SHP77 treated with DMSO at 0.1 percent for 48 hours (cell line): Measurements from ENCODE around the gene VAV3.

Experiments
- DNase-seq: peaks from one replicate; lab custom pipeline; 2025; lab: John Stamatoyannopoulos, UW

VAV3 gene

GRCh38 chr1:107833061-107833460, 131.9 kb downstream of the VAV3 start:
- no peak for DNase-seq

GRCh38 chr1:107831921-107832320, 133.1 kb downstream of the VAV3 start:
- no peak for DNase-seq

DNA sequence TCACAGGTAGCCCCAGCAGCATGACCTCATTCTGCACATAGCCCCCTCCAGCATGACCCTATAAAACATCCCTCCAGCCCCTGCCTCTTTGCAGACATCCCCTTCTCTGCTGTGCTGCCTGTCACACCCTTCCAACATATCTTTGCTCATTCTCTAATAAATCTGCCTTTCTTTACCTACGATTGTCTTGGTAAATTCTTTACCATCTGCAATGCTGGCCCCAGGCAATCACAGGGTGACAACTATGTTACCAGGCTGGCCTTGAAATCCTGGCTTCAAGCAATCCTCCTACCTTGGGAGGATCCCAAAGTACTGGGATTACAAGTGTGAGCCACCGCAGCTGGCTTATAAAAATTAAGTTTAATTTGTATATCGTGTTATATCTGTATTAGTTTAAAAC, 134.5 kb downstream of the VAV3 start:
- DNase-seq: no peak

GRCh38 chr1:107830075-107830474, 134.9 kb downstream of the VAV3 start:
- no peak for DNase-seq

DNA sequence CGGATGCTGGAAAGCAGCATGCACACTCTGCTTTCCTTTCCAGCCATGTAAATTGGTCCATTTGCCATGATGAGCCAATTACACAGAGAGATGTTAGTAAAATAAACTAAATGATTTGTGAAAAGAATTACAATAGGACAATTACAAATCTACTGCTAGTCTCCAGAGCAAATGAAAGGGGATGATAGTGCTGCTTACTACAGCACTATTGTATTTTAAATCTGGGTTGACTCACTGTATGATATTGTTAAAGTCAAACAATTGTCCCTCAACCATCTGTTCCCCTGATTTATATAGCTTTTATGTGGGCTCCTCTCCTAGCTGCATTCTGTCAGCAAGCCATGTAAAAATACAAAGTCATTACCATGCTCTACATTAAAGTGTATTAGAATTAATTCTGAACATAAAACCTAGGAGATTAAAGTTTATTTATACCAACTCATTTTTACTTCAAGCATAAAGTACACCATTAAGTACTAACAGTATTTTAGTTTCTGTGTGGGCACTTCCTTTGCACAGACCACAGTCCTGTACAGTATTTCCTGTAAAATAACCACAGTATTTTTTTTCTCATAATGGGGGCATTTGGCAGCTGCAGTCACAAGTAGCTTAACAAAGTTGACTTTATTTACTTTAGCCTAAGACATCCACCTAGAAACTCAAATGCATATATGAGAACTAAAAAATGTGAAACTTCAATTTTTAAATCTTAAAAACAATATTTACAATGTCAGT, 135.8 kb downstream of the VAV3 start:
- no peak for DNase-seq

DNA sequence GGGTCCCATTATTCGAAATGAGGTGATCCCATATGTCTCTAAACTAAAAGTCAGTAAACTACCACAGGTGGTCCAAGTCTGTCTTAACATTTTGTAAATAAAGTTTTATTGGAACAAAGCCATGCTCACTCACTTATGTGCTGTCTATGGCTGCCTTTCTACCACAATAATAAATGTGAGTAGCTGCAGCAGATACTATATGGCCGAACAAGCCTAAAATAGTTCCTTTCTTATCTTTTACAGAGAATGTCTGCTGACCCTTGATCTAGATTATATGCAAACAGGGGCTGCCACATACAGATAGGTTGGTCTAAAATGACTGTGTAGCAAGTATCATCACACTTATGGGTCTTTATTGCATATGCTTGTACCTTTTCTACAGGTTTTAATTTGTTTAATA, 140.0 kb downstream of the VAV3 start:
- DNase-seq: no peak

- no peak for DNase-seq
These were observed 143.6 kb downstream of the VAV3 start for GRCh38 chr1:107821340-107821739.

DNA sequence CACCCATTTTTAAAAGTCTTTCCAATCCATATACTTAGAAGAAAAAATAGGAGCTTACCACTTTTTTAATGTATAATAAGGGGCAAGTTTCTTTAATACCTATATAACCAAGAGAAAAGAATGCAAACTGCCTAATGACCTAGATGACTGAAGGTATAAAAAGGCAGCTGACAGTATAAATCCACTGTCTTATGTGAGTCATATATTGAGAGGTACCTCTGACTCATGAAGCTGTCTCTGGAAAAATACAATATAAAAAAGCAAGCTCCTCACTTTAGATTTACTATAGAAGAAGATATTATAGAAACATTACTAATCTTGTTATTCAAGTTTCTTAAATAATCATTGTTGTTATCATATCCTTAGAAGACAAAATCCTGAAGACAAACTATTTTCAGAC, 144.2 kb downstream of the VAV3 start:
- no peak for DNase-seq

DNA sequence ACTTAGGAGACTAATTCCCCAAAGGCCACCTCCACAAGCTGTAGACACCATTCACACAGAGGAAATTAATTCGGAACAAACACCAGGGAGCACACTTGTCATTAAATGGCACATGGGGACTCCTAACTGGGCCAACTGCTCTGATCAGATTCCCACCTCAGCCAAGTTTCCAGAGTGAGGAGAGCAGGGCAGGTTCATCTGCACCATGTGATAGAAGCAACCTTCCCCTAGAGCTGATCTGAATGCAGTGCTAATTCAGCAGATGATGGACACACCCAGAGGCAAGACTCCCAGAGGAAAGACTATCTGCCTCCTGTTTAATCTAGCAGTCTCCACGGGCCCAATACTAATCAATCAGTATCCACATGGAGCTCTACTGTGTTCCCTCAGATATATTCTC, 147.0 kb downstream of the VAV3 start:
- DNase-seq: no peak

GRCh38 chr1:107817206-107817605, 147.8 kb downstream of the VAV3 start:
- DNase-seq: no peak

- no peak for DNase-seq
These were observed 154.6 kb downstream of the VAV3 start for GRCh38 chr1:107810291-107810951.

GRCh38 chr1:107807855-107808254, 157.1 kb downstream of the VAV3 start:
- no peak for DNase-seq

DNA sequence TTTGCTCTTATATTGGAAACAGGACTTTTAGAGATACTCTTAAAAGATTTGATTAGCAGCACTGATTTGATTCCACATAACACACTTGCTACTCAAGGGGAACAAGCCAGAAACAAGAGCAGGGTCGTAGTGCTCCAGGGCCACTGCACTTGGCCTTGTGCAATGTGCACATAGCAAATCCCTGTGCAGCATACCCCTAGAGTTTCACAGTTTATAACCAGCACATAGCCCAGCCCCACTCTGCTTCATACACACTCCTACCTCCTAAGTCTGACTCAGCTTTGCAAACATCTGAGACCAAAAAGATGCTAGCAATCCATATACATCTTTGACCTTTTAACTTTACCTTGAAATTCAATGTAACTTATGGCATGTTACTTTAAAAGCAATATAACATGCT, 157.6 kb downstream of the VAV3 start:
- no peak for DNase-seq

DNA sequence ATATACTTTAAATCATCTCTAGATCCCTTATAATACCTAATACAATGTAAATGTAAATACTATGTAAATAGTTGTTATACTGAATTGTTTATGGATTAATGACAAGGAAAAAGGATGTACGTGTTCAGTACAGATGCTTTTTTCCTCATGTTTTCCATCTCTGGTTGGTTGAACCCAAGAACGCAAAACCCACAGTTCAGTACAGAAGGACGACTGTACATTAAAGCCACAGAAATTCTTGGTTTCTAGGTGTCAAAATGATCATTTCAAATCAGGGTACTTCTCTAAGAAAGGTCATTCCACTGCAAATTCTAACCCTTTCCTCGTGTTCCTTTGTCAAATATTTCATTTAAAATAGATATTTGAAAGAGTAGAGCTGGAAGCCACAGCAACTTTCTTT, 158.1 kb downstream of the VAV3 start:
- no peak for DNase-seq

- DNase-seq: no peak
These were observed 160.2 kb downstream of the VAV3 start for GRCh38 chr1:107804741-107805140.

DNA sequence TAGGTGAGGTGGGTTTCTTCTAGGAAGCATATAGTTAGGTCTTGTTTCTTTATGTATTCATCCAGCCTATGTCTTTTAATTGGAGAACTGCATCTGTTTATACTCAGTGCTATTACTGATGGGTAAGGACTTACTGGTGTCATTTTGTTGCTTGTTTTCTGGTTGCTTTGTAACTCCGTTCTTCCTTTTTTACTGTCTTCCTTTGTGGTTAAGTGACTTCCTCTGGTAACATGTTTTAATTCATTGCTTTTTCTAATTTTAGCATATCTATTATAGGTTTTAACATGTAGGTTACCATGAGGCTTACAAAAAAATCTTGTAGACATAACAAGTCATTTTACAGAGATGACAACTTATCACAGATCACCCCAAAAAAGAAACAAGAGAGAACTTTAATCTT, 160.8 kb downstream of the VAV3 start:
- no peak for DNase-seq

GRCh38 chr1:107803579-107803978, 161.4 kb downstream of the VAV3 start:
- DNase-seq: no peak

- no peak for DNase-seq
These were observed 162.3 kb downstream of the VAV3 start for GRCh38 chr1:107802654-107803053.

DNA sequence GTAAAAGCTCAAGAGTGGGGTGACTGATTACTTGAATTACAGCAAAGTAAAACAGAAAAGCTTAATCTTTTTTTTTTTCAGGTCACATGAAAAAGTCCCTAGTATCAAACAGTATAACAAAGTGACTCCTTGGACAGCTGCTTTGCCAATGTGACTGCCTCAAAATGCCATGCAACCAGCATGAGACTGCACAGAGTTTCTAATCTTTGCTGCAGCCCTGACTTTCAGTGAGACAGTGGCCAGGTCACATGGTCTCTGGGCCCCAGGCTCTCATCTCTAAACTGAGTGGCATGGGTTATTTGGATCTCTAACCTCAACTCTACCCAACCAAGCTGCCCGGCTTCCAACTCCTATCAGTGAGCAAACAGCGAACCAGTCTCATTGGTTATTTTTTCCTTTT, 169.0 kb downstream of the VAV3 start:
- no peak for DNase-seq

- DNase-seq: no peak
These were observed 169.5 kb downstream of the VAV3 start for GRCh38 chr1:107795441-107795840.

GRCh38 chr1:107794571-107794970, 170.4 kb downstream of the VAV3 start:
- no peak for DNase-seq

- no peak for DNase-seq
These were observed 171.0 kb downstream of the VAV3 start for GRCh38 chr1:107793896-107794453.

DNA sequence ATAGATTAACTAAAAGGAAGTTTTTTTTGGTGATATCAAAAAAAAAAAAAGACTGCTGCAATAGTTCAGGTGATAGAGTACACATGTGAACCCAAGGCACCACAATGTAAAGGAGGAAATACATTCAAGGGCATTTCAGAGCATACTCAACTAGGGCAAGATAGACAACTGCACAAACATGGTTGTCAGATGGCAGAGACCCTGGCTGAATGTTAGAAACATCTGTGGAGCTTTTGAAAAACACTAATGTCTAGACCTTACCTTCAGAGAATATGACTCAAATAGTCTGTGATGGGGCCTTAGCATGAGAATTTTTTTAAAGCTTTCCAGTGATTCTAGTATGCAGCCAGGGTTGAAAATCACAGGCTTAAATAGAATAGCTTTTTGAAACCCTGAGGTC, 173.6 kb downstream of the VAV3 start:
- DNase-seq: no peak
